T-helper 2 cell (primary cell): Measurements from ENCODE around the gene ADGRV1.
A peak's percentile ranks its signal among the peaks of the same experiment; 100 is the strongest.

Experiments
- DNase-seq, 5 experiments: peaks; one replicate each; pipeline versions ENCODE4 v3.0.0 to v3.0.0-alpha.2; 2012 to 2022

The ADGRV1 gene

DNA sequence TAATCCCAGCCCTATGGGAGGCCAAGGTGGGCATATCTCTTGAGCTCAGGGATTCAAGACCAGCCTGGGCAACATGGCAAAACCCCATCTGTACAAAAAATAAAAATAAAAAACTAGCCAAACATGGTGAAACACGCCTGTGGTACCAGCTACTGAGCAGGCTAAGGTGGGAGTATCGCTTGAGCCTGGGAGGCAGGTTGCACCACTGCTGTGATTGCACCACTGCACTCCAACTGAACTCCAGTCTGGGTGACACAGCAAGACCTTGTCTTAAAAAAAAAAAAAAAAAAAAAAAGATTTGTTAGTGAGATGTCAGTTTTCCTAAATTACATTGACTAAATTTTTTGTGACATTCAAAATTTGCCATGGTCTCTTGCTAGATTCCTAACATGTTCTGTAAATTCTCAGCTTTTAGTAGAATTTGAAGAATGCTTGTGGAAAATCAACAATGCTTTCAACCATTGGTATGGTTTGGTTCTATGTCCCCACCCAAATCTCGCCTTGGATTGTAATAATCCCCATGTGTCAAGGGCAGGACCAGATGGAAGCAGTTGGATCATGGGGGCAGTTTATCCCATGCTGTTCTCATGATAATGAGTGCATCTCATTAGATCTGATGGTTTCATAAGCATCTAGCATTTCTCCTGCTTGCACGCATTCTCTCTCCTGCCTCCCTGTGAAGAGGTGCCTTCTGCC lies 588.5 kb downstream of the ADGRV1 start:
- no peak for DNase-seq

- no peak for DNase-seq
Observed at GRCh38 chr5:91150234-91150633, 591.6 kb downstream of the ADGRV1 start.

- no peak for DNase-seq
Observed at GRCh38 chr5:91150636-91151035, 592.0 kb downstream of the ADGRV1 start.

- no peak for DNase-seq
Observed at GRCh38 chr5:91151947-91152346, 593.4 kb downstream of the ADGRV1 start.

DNA sequence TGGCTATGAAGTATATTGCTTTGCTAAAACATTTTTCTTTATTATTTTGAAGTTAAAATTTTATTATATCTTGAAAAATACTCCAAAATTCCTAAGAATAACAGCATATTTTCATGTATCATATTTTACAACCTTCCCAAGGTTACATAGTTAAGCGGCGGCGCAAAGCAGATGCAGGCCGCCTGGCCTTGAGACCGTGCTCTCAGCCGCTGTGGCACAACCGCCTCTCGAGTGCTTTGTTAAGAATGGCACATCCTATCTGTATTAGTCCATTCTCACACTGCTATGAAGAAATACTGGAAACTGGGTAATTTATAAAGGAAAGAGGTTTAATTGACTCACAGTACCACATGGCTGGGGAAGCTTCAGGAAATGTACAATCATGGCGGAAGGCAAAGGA lies 595.7 kb downstream of the ADGRV1 start:
- DNase-seq, result no peak

GRCh38 chr5:91155274-91155673 lies 596.7 kb downstream of the ADGRV1 start:
- DNase-seq, result no peak

DNA sequence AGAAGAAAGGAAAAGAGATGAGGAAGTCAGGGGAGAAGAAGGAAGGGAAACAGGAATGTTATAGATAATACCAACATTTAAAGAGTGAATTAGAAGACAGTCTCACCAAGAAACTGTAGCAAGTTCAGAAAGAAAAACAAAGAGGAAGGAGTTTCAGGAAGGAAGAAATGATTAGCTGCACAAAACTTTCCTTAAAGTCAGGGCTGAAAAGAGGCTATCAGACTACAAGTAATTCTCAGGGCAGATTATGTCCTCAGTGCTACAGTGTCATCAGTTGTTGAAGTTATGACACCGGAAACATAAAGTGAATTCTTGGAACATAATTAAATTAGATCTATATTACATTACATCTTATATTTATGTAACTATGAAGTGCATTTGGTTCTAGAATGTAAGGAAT lies 597.6 kb downstream of the ADGRV1 start:
- DNase-seq, result no peak

- DNase-seq, result no peak
Observed at GRCh38 chr5:91158011-91158410, 599.4 kb downstream of the ADGRV1 start.

GRCh38 chr5:91159647-91160046 lies 601.0 kb downstream of the ADGRV1 start:
- DNase-seq, result no peak

DNA sequence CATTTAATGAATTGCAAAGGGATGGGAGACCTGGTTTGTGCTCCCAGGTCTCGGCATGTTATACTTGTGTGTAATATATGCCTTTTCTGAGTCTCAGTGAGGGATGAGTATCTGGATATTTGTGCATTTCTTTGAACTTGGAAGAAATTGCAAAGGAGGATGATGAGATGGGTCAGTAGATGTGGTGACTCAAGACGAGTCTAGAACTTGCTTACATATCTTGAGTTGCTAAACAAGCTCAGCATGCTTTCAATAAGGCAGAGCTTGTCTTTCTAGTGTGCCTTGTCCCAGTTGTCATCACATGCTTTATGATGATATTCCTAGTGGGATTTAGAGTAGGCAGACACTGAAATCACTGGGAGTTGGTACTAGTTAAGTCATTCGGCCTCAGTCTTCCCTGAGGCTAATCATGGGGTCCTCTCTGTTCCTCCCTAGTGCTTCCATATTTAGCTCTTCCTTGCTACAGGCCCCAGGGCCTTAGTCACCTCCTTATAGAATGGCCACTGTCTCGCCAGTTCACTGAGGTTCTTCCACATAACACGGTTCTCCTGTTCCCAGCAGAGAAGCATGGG lies 602.2 kb downstream of the ADGRV1 start:
- no peak for DNase-seq

DNA sequence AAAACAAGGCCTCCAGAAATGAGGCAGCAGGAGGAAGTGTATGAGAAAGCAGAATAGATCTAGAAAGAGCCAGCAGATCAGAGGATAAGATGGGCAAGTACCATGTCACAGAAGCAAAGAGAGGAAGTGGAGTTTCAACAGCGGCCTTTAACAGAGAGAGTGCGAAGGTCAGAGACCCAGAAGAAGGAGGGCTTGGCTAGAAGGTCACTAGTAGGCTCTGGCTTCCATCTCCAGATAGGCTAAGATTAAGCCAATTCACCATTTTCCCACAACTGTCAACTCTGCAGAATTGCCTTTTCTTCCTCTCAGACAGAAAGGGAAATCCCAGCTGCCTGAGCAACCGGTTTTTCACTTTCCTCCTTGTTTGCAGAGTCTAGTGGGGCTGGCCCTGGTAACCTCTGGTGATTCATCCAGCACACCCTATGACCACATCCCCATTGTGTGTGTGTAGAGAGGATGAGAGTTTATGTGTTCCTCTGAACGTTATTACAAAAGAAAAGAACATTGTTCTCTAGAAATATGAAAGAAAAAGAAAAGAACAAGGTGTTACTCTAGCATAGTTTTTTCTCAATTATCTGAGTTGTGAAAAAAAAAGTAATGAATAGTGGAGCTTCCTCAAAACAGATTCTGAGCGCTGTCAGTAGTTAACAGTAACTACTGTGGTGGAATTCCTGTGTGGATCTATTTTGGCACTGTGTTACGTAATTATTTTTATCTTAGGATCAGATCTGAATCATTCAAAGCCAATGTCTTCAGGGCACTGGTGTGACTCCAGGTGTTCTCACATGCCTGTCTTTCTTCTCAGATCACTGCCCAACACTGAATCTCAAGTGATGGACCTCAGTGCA lies 604.2 kb downstream of the ADGRV1 start:
- peak in 3 of 5 experiments; percentile 13 to 95 (median 49) for DNase-seq

DNA sequence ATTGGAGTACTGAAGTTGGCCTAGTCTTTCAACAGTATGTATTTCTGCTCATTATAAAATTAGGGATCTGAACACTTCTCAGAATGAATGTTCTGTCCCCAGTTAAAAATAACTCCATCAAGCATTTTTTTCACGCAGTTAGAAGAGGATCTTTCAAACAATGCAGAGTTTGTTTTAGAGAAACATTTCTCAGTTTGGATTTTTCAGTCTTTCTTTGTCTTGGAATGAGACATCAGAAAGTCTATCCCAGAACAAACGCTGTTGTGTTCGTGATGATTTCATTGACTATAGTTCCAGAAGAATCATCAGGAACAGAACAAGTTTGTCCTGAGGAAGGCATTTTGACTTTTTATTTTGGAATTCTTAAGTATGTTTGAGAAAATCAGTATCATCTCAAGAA lies 605.8 kb downstream of the ADGRV1 start:
- no peak for DNase-seq

DNA sequence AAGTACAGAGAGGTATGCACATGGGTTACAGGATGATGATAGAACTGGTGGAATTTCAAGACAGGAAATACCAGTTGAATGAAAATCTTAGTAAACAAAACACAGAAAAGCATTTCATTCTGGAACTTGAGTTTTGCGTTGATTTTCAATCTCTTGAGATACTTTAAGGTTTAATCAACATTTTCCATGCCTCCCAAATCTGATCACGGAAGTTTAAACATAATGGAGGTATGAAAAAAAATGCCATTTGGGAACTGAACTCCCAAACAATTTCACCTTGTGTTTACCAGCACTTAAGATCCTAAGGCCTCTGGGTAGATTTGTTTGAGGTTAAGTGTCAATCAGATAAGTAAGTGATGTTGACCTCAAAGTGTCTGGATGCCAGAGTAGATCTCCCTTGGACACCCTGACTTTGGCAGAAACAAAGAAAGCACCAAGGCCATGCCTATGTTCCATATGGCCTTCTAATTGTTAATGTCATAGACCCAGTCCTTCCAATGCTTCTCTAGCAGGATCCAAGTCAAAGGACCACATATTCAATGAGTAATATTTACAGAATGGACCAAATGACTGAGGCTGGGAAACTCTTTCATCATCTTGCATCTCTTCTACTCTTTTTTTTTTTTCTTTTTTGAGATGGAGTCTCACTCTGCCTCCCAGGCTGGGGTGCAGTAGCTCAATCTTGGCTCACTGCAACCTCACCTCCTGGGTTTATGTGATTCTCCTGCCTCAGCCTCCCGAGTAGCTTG lies 607.6 kb downstream of the ADGRV1 start:
- peak in 1 of 5 experiments; percentile 43 for DNase-seq

DNA sequence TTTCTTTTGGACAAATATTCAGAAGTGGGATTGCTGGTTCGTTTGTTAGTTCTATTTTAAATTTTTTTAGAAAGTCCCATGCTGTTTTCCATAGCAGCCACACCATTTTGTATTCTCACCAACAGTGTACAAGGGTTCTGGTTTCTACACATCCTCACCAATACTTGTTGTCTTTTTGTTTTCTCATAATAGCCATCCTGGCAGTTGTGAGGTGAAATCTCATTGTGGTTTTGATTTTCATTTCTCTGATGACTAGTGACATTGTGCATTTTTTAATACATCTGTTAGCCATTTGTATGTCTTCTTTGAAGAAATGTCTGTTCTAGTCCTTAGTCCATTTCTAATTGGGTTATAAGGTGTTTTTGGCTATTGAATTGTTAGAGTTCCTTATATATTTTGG lies 610.3 kb downstream of the ADGRV1 start:
- peak in 1 of 5 experiments; percentile 41 for DNase-seq

DNA sequence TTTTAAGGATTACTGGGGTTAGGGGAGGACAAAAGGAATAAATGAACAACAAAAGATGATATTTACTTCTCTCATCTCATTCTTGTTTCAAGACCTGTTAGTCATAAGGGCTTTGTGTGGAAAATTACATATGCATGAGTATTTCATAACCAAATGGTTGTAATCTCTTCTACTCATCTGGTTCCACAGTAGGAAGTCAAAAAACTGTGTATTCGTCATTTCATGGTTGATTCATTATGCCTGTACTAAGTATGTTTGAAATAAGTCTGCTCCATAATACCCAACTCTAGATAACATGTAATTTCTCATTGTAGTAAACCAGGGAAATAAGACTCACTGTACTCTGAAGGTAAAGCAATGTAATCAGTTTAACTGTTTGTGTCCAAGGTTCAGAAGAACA lies 611.7 kb downstream of the ADGRV1 start:
- DNase-seq, result peak in 1 of 5 experiments; percentile 72

DNA sequence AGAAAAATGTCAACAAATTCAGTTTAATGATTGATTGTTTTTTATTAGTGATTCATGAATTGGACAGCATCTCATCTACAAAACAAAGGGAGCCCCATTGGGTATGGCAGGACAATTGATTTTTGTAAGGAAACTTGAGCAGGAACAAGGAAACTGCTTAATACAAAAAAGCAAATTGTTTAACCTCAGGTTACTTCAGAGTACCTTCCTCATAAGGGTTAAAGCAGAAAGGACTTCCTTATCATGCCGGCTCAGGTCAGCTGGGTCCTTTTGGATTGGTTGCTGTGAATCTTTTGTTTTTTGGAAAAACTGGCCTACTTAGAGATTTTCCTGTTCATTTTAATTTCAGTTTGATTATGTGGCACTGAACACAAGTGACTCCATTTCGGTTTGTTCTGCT lies 612.7 kb downstream of the ADGRV1 start:
- DNase-seq, result no peak

- no peak for DNase-seq
Observed at GRCh38 chr5:91174396-91174795, 615.8 kb downstream of the ADGRV1 start.

DNA sequence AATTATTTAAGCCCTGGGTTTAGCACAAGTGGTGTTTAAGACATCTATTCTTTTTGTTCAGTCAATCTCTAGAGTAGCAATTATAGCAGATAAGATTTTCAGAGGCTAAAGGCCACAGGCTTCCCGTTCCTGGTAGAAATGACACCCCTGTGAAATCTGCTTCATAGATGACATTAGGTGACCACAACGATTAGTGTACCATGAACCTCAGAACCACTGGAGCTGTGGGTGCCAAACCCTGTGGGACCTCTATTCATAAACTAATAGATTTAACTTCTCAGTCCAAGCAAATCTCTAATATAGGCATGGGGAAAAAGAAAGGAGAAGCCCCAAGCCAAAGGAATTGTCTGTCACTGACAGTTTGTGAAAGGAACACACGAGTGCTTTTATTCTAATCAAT lies 617.1 kb downstream of the ADGRV1 start:
- DNase-seq, result no peak

DNA sequence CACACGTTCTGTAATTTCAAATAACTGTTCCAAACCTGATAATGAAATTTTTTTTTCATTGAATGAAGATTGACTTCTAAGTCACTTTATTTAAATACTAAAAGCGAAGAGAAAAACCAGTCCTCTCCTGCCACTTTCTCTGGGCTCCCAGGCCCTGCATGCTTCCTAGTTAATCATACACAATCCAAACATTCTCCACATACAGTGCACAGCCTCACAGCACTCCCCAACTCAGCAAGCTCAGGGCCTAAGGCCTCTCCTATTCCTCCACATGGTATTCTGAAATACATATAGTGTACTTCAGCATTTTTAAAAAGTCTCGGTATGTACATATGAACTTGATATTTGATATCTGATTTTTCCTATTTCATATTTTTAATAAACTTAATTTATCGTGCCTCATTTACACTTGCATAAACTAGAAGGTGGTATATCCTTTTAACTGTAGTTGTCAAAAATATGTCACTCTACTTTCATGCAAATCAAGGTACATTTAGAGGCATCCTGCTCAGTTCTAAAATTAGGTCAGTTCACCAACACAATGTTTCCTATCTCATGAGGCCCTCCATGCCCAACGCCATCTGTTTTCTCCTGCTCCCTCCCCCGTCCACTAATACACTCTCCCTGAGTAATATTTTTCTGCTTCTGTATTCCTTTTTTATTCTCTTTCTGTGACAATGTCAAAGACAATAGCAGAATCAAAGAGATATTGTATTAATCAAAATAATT lies 617.9 kb downstream of the ADGRV1 start:
- DNase-seq, result no peak

DNA sequence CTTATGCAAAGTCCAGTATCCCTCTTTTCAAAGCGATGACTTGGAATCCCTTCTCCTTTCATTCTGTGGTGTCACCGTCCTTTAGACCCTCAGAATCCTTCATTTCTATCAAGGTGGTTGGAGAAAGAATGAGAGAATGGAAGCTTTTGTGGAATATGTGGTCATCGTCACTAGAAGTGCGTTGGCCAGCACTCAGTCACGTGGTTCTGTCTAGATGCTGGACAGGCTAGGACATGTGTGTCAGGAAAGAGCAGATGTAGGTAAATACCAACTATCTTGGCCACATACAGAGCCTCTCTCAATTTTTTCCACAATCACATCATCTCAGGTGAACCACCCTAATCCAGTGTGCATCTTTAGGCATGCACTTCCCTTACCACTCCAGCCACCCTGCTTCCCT lies 618.5 kb downstream of the ADGRV1 start:
- DNase-seq, result no peak

- DNase-seq, result no peak
Observed at GRCh38 chr5:91177639-91178038, 619.0 kb downstream of the ADGRV1 start.

DNA sequence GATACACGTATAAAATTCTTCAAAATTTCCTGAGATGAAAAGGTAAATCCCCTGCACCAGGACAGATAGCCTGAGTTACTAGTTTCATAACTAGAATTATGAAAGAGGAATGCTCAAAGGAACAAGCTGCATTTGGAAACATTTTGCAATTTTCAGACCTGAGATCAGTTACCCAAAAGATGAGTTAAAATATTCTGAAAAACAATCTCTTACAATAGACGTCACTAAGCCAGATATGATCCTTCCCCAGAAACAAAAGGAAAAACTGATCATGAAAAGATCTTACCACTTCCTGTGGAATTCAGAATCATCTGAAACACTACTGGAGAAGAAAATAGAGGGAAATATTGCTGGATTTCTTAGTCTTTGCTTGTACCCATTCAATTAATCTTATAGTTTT lies 619.9 kb downstream of the ADGRV1 start:
- no peak for DNase-seq
